HepG2 (cell line): ENCODE data around the gene ABCC1. TPM values are rescaled to one million over a fixed set of nuclear protein-coding genes. Genes with fewer than 3 reads are reported as not detected.
A peak's percentile ranks its signal among the peaks of the same experiment; 100 is the strongest.

Experiments used
- ATAC-seq: fragments of 200-7000 bp; cut with Tn5 transposase; 3 replicates; pipeline ENCODE4 v1.9.1; 2020; ENCODE audit warnings: mild to moderate bottlenecking, moderate library complexity
- BruUV-seq: library from RNA; stranded (reverse); fragments of 400-500 nt; replicated peaks from 2 replicates; lab custom pipeline; 2021; lab: Mats Ljungman, UMichigan
- CTCF ChIA-PET: fragments of 300-600 bp; formaldehyde crosslinking; extraction: SDS; loops from one replicate; lab custom pipeline; 2021; ENCODE audit warnings: low total read pairs, inconsistent platforms, low intra/inter-chr PET ratio; lab: Yijun Ruan, JAX
- POLR2A ChIA-PET: fragments of 350-600 bp; sonication (Branson Sonifier 250); formaldehyde crosslinking; loops from one replicate; lab custom pipeline; 2020; ENCODE audit warnings: antibody characterized with exemption, inconsistent platforms; lab: Yijun Ruan, JAX
- DNase-seq: peaks from one replicate; pipeline ENCODE4 v3.0.0-alpha.2; 2015; ENCODE audit warnings: low spot score
- FAIRE-seq: peaks from 3 replicates; lab custom pipeline; 2011; peaks lifted over from hg19 to GRCh38; lab: Jason Lieb, UNC
- H2AFZ ChIP-seq: one replicate; pipeline ENCODE4 v1.6.1; 2011; ENCODE audit warnings: low read length, inconsistent platforms
- H3K27ac ChIP-seq: fragments of 300-600 bp; 3 replicates; pipeline ENCODE4 v1.8.0; 2011; ENCODE audit warnings: mixed run types, mild to moderate bottlenecking, mixed read lengths, low read length, inconsistent platforms; ENCODE audit not compliant: insufficient read depth; ENCODE audit errors: extremely low read length
- H3K27me3 ChIP-seq, 2 experiments: fragments of 200-600 bp in 1 of 2; 2 replicates in 1 of 2; 3 replicates in 1 of 2; pipeline versions ENCODE4 v1.6.0 to v1.8.0; 2011; ENCODE audit warnings: low read length in 2 of 2, mild to moderate bottlenecking in 2 of 2, moderate library complexity in 2 of 2, inconsistent platforms in 1 of 2; ENCODE audit not compliant: insufficient read depth in 2 of 2, control insufficient read depth in 1 of 2
- H3K36me3 ChIP-seq, 2 experiments: fragments of 200-600 bp in 1 of 2; replicated peaks in 1 of 2; 2 replicates in 1 of 2; 3 replicates in 1 of 2; pipeline versions ENCODE4 v1.5.1 to v1.8.0; 2011; ENCODE audit warnings: low read length in 2 of 2, inconsistent platforms in 1 of 2; ENCODE audit not compliant: insufficient read depth in 2 of 2, control insufficient read depth in 1 of 2
- H3K4me1 ChIP-seq: 2 replicates; pipeline ENCODE4 v1.5.1; 2012; ENCODE audit warnings: low read length, inconsistent platforms; ENCODE audit not compliant: insufficient read depth
- H3K4me2 ChIP-seq: 2 replicates; pipeline ENCODE4 v1.6.0; 2011; ENCODE audit warnings: low read depth, low read length, inconsistent platforms
- H3K4me3 ChIP-seq, 3 experiments: fragments of 200-600 bp in 1 of 3; sonication (generic), shearing (Covaris generic) in 1 of 3; replicated peaks in 1 of 3; 2 replicates each; pipeline ENCODE4 v1.5.1; 2011 to 2016; ENCODE audit warnings: low read length in 3 of 3, inconsistent platforms in 2 of 3, low read depth in 2 of 3, mild to moderate bottlenecking in 2 of 3, control low read depth in 1 of 3, mixed read lengths in 1 of 3; ENCODE audit not compliant: insufficient read depth in 1 of 3
- H3K79me2 ChIP-seq: one replicate; pipeline ENCODE4 v1.6.1; 2011; ENCODE audit warnings: low read length, inconsistent platforms; ENCODE audit not compliant: insufficient read depth
- H3K9ac ChIP-seq: 2 replicates; pipeline ENCODE4 v1.6.0; 2011; ENCODE audit warnings: mild to moderate bottlenecking, low read depth, low read length, inconsistent platforms; ENCODE audit not compliant: insufficient read depth
- H3K9me3 ChIP-seq: 2 replicates; pipeline ENCODE4 v1.5.1; 2012; ENCODE audit warnings: mild to moderate bottlenecking, low read length
- H4K20me1 ChIP-seq: 2 replicates; pipeline ENCODE4 v1.6.0; 2011; ENCODE audit warnings: inconsistent platforms, mild to moderate bottlenecking, low read length, moderate library complexity; ENCODE audit not compliant: insufficient read depth
- ARHGAP35 ChIP-seq: sonication (generic); formaldehyde crosslinking; IDR thresholded peaks from 2 replicates; pipeline ENCODE4 v1.9.0; 2022; ENCODE audit warnings: mild to moderate bottlenecking, inconsistent platforms, moderate library complexity, missing genetic modification reagents, borderline replicate concordance
- ASH2L ChIP-seq: fragments of 300-600, 200-600 bp; sonication (generic); IDR thresholded peaks from 2 replicates; pipeline ENCODE4 v1.7.0; 2017; ENCODE audit warnings: low read depth, mild to moderate bottlenecking, moderate library complexity, mixed read lengths, low read length; ENCODE audit not compliant: insufficient read length
- CCDC6 ChIP-seq: sonication (generic); formaldehyde crosslinking; IDR thresholded peaks from 2 replicates; pipeline ENCODE4 v1.8.1; 2022; ENCODE audit warnings: mild to moderate bottlenecking, missing genetic modification reagents, moderate library complexity
- IRF1 ChIP-seq: sonication (generic); formaldehyde crosslinking; IDR thresholded peaks from 2 replicates; pipeline ENCODE4 v1.4.0; 2020; ENCODE audit warnings: low read depth, mild to moderate bottlenecking, missing genetic modification reagents
- KDM3A ChIP-seq: IDR thresholded peaks from 2 replicates; pipeline ENCODE4 v1.6.1; 2018; ENCODE audit warnings: low read depth, missing compliant biosample characterization
- LCORL ChIP-seq, 2 experiments: fragments of 450-650 bp in 1 of 2; sonication (generic) in 1 of 2; formaldehyde crosslinking in 1 of 2; IDR thresholded peaks; 2 replicates each; pipeline versions ENCODE4 v1.5.0 to v1.6.1; 2017 to 2020; ENCODE audit warnings: antibody characterized with exemption in 1 of 2, missing genetic modification reagents in 1 of 2
- MTA1 ChIP-seq: sonication (generic); formaldehyde crosslinking; IDR thresholded peaks from 2 replicates; pipeline ENCODE4 v1.4.0; 2020; ENCODE audit warnings: missing genetic modification reagents, mild to moderate bottlenecking, borderline replicate concordance
- MXD4 ChIP-seq: IDR thresholded peaks from 2 replicates; pipeline ENCODE4 v1.6.1; 2016; ENCODE audit warnings: mild to moderate bottlenecking, missing biosample characterization, missing genetic modification reagents
- NFE2L2 ChIP-seq: fragments of 150-350 bp; IDR thresholded peaks from 2 replicates; pipeline ENCODE4 v1.6.1; 2014; ENCODE audit warnings: low read length
- NFKBIZ ChIP-seq: IDR thresholded peaks from 2 replicates; pipeline ENCODE4 v1.6.1; 2018; ENCODE audit warnings: missing genetic modification reagents, missing compliant biosample characterization
- PHF5A ChIP-seq: IDR thresholded peaks from one replicate; pipeline ENCODE4 v1.6.1; 2018; ENCODE audit warnings: low read depth, missing genetic modification reagents; ENCODE audit not compliant: unreplicated experiment
- POLR2G ChIP-seq: fragments of 200-400 bp; formaldehyde crosslinking; IDR thresholded peaks from 2 replicates; pipeline ENCODE4 v1.6.1; 2018; ENCODE audit warnings: mild to moderate bottlenecking, low read depth, low read length, moderate library complexity
- ZBTB7B ChIP-seq: sonication (generic); formaldehyde crosslinking; IDR thresholded peaks from 2 replicates; pipeline ENCODE4 v1.4.0; 2020; ENCODE audit warnings: missing genetic modification reagents
- ZNF362 ChIP-seq: sonication (generic); formaldehyde crosslinking; IDR thresholded peaks from 2 replicates; pipeline ENCODE4 v1.4.0; 2020; ENCODE audit warnings: missing genetic modification reagents, mild to moderate bottlenecking, borderline replicate concordance
- ZNF430 ChIP-seq: sonication (generic); formaldehyde crosslinking; IDR thresholded peaks from 2 replicates; pipeline ENCODE4 v1.9.0; 2021; ENCODE audit warnings: mild to moderate bottlenecking, missing genetic modification reagents
- ZNF549 ChIP-seq: sonication (generic); formaldehyde crosslinking; IDR thresholded peaks from 2 replicates; pipeline ENCODE4 v1.5.0; 2020; ENCODE audit warnings: missing genetic modification reagents
- ZNF556 ChIP-seq: sonication (generic); formaldehyde crosslinking; IDR thresholded peaks from 2 replicates; pipeline ENCODE4 v1.4.0; 2020; ENCODE audit warnings: mild to moderate bottlenecking, missing genetic modification reagents, borderline replicate concordance
- ZNF598 ChIP-seq: sonication (generic); formaldehyde crosslinking; IDR thresholded peaks from 2 replicates; pipeline ENCODE4 v1.5.1; 2020; ENCODE audit warnings: mild to moderate bottlenecking, missing genetic modification reagents, borderline replicate concordance
- ZNF619 ChIP-seq: sonication (generic); formaldehyde crosslinking; IDR thresholded peaks from 2 replicates; pipeline ENCODE4 v1.4.0; 2020; ENCODE audit warnings: mild to moderate bottlenecking, missing genetic modification reagents
- ZNF678 ChIP-seq: sonication (generic); formaldehyde crosslinking; IDR thresholded peaks from 2 replicates; pipeline ENCODE4 v1.4.0; 2020; ENCODE audit warnings: mild to moderate bottlenecking, missing genetic modification reagents
- ZNF691 ChIP-seq: sonication (generic); formaldehyde crosslinking; IDR thresholded peaks from 2 replicates; pipeline ENCODE4 v1.4.0; 2020; ENCODE audit warnings: missing genetic modification reagents, low read depth, mild to moderate bottlenecking, borderline replicate concordance
- WGBS: methylation state at CpG from one replicate; pipeline ENCODE4 v1.1.6; 2017; ENCODE audit warnings: low lambda C conversion rate; 5-methylcytosine and 5-hydroxymethylcytosine counted together
- in situ Hi-C: cut with HindIII; loops from 2 replicates; pipeline ENCODE4 v1.10.0; 2017; ENCODE audit warnings: low pct_unique_long_range_greater_than_20kb; ENCODE audit not compliant: extremely low pct_ligation_motif_present
- intact Hi-C: fragments of 100-400 bp; cut with micrococcal nuclease; formaldehyde crosslinking; loops from one replicate; pipeline ENCODE4 v1.10.0; 2022; ENCODE audit not compliant: unreplicated experiment
- polyA plus RNA-seq, 8 experiments: library from polyadenylated mRNA; depleted of rRNA in 3 of 8; stranded (reverse) in 7 of 8; unstranded in 1 of 8; fragments of >200 nt; fragmentation: Illumina TruSeq in 4 of 8; extraction: Trizol in 4 of 8; gene quantifications; 2 replicates each; pipeline versions ENCODE4 v1.2.1 to v1.2.3, GENCODE V29; 2011 to 2016; ENCODE audit warnings: low read depth in 4 of 8, missing spikeins in 1 of 8, mixed read lengths in 1 of 8; ENCODE audit not compliant: insufficient read depth in 1 of 8
- total RNA-seq, 5 experiments: library from RNA; depleted of rRNA; stranded (reverse); fragments of >200 nt; fragmentation: Illumina TruSeq; extraction: Trizol; gene quantifications; 2 replicates each; pipeline ENCODE4 v1.2.3, GENCODE V29; 2016; ENCODE audit warnings: low read depth in 1 of 5
- TF ChIP-seq, protein P1 (sequence below), 2 experiments: fragments of 450-650 bp in 1 of 2; sonication (generic) in 1 of 2; formaldehyde crosslinking; IDR thresholded peaks; 2 replicates each; pipeline versions ENCODE4 v1.5.0 to v1.8.0; 2020 to 2022; ENCODE audit warnings: mild to moderate bottlenecking in 1 of 2, missing genetic modification reagents in 1 of 2

ABCC1 gene
- total and polyA plus RNA-seq, 2 of the 13 experiments (the other 11 are each of a cell fraction or from before 2014, with no cell fraction given), result 13.0 to 30.6 TPM

- ChIA-PET CTCF (no interaction called here), POLR2A (interaction anchor here (1.1 to 1.5 kb wide), 2 partner anchors 11 to 261 kb away, joined by 3 to 6 read pairs; partner anchors contain the start of gene CEP20)
- Histone ChIP-seq H3K4me1 (peaks cover 49% of the 10 kb centered on the region), H3K4me3 (no peak overlapping the region), H3K9ac (no peak overlapping the region), H3K27me3 (no peaks in the 10 kb centered on the region), H3K36me3 (peaks cover 15 to 23% of the 10 kb centered on the region in 2 experiments), H4K20me1 (no peaks in the 10 kb centered on the region), H3K79me2 (no peaks in the 10 kb centered on the region), H3K4me2 (no peak overlapping the region), H3K9me3 (no peaks in the 10 kb centered on the region), H2AFZ (no peak overlapping the region), H3K27ac (no peak overlapping the region)
- intact Hi-C loops (no loop called here), in situ Hi-C loops (no loop called here)
- WGBS, result 71% methylated on average over 9 of the region's 9 CpGs
- FAIRE-seq (no peak), ATAC-seq (no peak), DNase-seq (no peak)
- BruUV-seq, result no TSS peak
- no peak for TF ChIP-seq ASH2L
- TF ChIP-seq, protein P1, sequence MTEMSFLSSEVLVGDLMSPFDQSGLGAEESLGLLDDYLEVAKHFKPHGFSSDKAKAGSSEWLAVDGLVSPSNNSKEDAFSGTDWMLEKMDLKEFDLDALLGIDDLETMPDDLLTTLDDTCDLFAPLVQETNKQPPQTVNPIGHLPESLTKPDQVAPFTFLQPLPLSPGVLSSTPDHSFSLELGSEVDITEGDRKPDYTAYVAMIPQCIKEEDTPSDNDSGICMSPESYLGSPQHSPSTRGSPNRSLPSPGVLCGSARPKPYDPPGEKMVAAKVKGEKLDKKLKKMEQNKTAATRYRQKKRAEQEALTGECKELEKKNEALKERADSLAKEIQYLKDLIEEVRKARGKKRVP (CRISPR knock-in tag; IDR thresholded peaks at IDR 0.05), result no peak
- 0 out of 2 replicates have a peak, but pooled peaks have one; percentile 11 for TF ChIP-seq MTA1 (CRISPR knock-in tag)
- 0 out of 2 replicates have a peak, but pooled peaks have one; percentile 44 for TF ChIP-seq ZNF430
- peak; percentile 76 for TF ChIP-seq ZNF362
- 0 out of 2 replicates have a peak, but pooled peaks have one; percentile 16 for TF ChIP-seq KDM3A (CRISPR knock-in tag)
- TF ChIP-seq ZNF598, result no peak
- TF ChIP-seq CCDC6 (CRISPR knock-in tag), result 0 out of 2 replicates have a peak, but pooled peaks have one; percentile 17
- TF ChIP-seq IRF1 (CRISPR knock-in tag), result no peak
- TF ChIP-seq PHF5A (CRISPR knock-in tag), result no peak
- TF ChIP-seq ZNF619 (CRISPR knock-in tag), result no peak
- 0 out of 2 replicates have a peak, but pooled peaks have one; percentile 43 for TF ChIP-seq ZNF556
- no peak for TF ChIP-seq LCORL (IDR thresholded peaks at IDR 0.05)
- TF ChIP-seq LCORL (CRISPR knock-in tag; IDR thresholded peaks at IDR 0.05), result 0 out of 2 replicates have a peak, but pooled peaks have one; percentile 4
- TF ChIP-seq NFE2L2, result no peak
- 0 out of 2 replicates have a peak, but pooled peaks have one; percentile 18 for TF ChIP-seq ZNF691
- TF ChIP-seq ARHGAP35 (CRISPR knock-in tag), result no peak
- TF ChIP-seq ZNF549, result no peak
- TF ChIP-seq ZNF678 (CRISPR knock-in tag), result 0 out of 2 replicates have a peak, but pooled peaks have one; percentile 68
- no peak for TF ChIP-seq NFKBIZ (CRISPR knock-in tag)
- no peak for TF ChIP-seq MXD4 (CRISPR knock-in tag)
- peak; percentile 6; the same call in 1 of the 2 replicates for TF ChIP-seq POLR2G
- no peak for TF ChIP-seq ZBTB7B
Measured at GRCh38 chr16:16148755-16149154, 199.3 kb downstream of the ABCC1 start.
